Tibial nerve (tissue), 4 donors: ENCODE results near the gene M1AP. TPM values are rescaled to one million over a fixed set of nuclear protein-coding genes. Genes with fewer than 3 reads are reported as not detected.

Experiments used
- DNase-seq, 2 donors: peaks; one replicate each; pipeline ENCODE4 v3.0.0-alpha.2; 2019; ENCODE audit warnings: low spot score in 2 of 2
- H3K27ac ChIP-seq, 4 donors: fragments of 200-600 bp; sonication (generic) in 3 of 4; one replicate each; pipeline ENCODE4 v1.5.1; 2017 to 2019; ENCODE audit warnings: mild to moderate bottlenecking in 1 of 4
- H3K27me3 ChIP-seq, 2 donors: fragments of 200-600 bp; sonication (generic) in 1 of 2; one replicate each; pipeline versions ENCODE4 v1.5.1 to v1.6.0; 2017 to 2019
- H3K36me3 ChIP-seq, 3 donors: fragments of 200-600 bp; sonication (generic); one replicate each; pipeline ENCODE4 v1.5.1; 2018 to 2019
- H3K4me1 ChIP-seq, 4 donors: fragments of 200-600 bp; sonication (generic) in 3 of 4; one replicate each; pipeline ENCODE4 v1.5.1; 2017 to 2019
- H3K4me3 ChIP-seq, 4 donors: fragments of 200-600 bp; sonication (generic) in 3 of 4; one replicate each; pipeline ENCODE4 v1.5.1; 2017 to 2019; ENCODE audit warnings: mild to moderate bottlenecking in 1 of 4, moderate library complexity in 1 of 4
- H3K9me3 ChIP-seq, 4 donors: fragments of 200-600 bp; sonication (generic) in 3 of 4; one replicate each; pipeline ENCODE4 v1.5.1; 2017 to 2019
- CTCF ChIP-seq, 5 experiments: fragments of 200-600 bp in 3 of 5; fragments of 450-650 bp in 2 of 5; sonication (generic) in 3 of 5; IDR thresholded peaks; one replicate each; pipeline ENCODE4 v1.5.1; 2016 to 2019; ENCODE audit warnings: antibody characterized with exemption in 5 of 5, mild to moderate bottlenecking in 3 of 5, moderate library complexity in 2 of 5
- EP300 ChIP-seq, 2 donors: sonication (generic); formaldehyde crosslinking; IDR thresholded peaks; one replicate each; pipeline ENCODE4 v1.6.1; 2017; ENCODE audit warnings: antibody characterized with exemption in 2 of 2, mild to moderate bottlenecking in 1 of 2
- POLR2A ChIP-seq, 2 donors: fragments of 450-650 bp; IDR thresholded peaks; one replicate each; pipeline ENCODE4 v1.6.1; 2017; ENCODE audit warnings: antibody characterized with exemption in 2 of 2, mild to moderate bottlenecking in 2 of 2, moderate library complexity in 2 of 2
- WGBS, 2 donors: methylation state at CpG; one replicate each; pipeline ENCODE4 v1.1.5; 2018; 5-methylcytosine and 5-hydroxymethylcytosine counted together
- total RNA-seq, 4 donors: library from RNA; depleted of rRNA; stranded (reverse); fragments of >200 nt; gene quantifications; one replicate each; pipeline ENCODE4 v1.1.0, GENCODE V29; 2016

Gene M1AP
- total RNA-seq, 4 donors from 2014 or later = 0.21 TPM; not detected in 3

DNA sequence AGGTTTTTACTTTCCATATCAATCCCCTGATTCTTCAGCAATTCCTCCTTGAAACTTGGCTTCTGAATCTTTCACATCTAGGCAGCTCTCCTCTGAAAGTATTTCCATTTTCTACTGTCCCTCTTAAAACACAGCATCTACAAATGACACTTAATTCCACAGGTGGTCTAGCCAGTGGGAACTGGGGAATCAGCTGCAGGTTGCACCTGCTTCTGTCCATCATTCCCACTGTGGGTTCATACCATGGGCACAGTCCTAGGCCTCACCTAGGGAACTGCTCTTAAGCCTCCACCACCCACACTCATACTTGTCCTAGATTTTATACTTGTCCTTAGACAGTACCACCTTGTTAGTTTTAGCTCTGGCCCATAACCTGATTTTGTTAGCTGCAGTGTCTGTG, 96.6 kb downstream of the M1AP start:
- Histone ChIP-seq H3K36me3 (peaks cover 0 to 8% (median 0%) of the 10 kb centered on the region in 3 donors), H3K9me3 (no peaks in the 10 kb centered on the region), H3K4me1 (peaks cover 0 to 63% (median 20%) of the 10 kb centered on the region in 4 donors), H3K27me3 (no peaks in the 10 kb centered on the region), H3K27ac (no peak overlapping the region), H3K4me3 (no peak overlapping the region)
- no peak for DNase-seq
- TF ChIP-seq EP300 (IDR thresholded peaks at IDR 0.05) (no peak), POLR2A (IDR thresholded peaks at IDR 0.05) (no peak), CTCF (IDR thresholded peaks at IDR 0.05) (no peak)

GRCh38 chr2:74550231-74550630, 97.9 kb downstream of the M1AP start:
- H3K4me3 ChIP-seq = no peak overlapping the region
- peaks cover 0 to 56% (median 18%) of the 10 kb centered on the region in 4 donors for H3K4me1 ChIP-seq
- H3K27ac ChIP-seq = no peak overlapping the region
- DNase-seq = no peak
- no peak for TF ChIP-seq EP300 (IDR thresholded peaks at IDR 0.05)
- no peak for TF ChIP-seq CTCF (IDR thresholded peaks at IDR 0.05)
- TF ChIP-seq POLR2A (IDR thresholded peaks at IDR 0.05) = no peak
- 77 to 83% methylated on average over 7 of the region's 7 CpGs for WGBS, 2 donors
- no peaks in the 10 kb centered on the region for H3K9me3 ChIP-seq
- H3K36me3 ChIP-seq = no peaks in the 10 kb centered on the region
- no peaks in the 10 kb centered on the region for H3K27me3 ChIP-seq

- Histone ChIP-seq H3K9me3 (no peaks in the 10 kb centered on the region), H3K27me3 (no peaks in the 10 kb centered on the region), H3K4me1 (peaks cover 0 to 50% (median 17%) of the 10 kb centered on the region in 4 donors), H3K4me3 (peak overlapping the region; percentile 52 to 64 (median 58)), H3K27ac (peak overlapping the region; percentile 66 to 86 (median 78)), H3K36me3 (no peaks in the 10 kb centered on the region)
- TF ChIP-seq EP300 (IDR thresholded peaks at IDR 0.05) = peak in 1 of 2 donors; percentile 25
- TF ChIP-seq POLR2A (IDR thresholded peaks at IDR 0.05) = peak; percentile 35 to 46
- no peak for TF ChIP-seq CTCF (IDR thresholded peaks at IDR 0.05)
- peak in 1 of 2 donors; percentile 41 for DNase-seq
- WGBS, 2 donors = 4 to 11% methylated on average over 47 to 50 of the region's 85 CpGs
Measured at GRCh38 chr2:74548900-74549826, 99.0 kb downstream of the M1AP start.

- Histone ChIP-seq H3K27ac (peak overlapping the region; percentile 66 to 86 (median 78)), H3K4me3 (peak overlapping the region; percentile 52 to 64 (median 58)), H3K27me3 (no peaks in the 10 kb centered on the region), H3K36me3 (no peaks in the 10 kb centered on the region), H3K4me1 (peaks cover 0 to 44% (median 15%) of the 10 kb centered on the region in 4 donors), H3K9me3 (no peaks in the 10 kb centered on the region)
- TF ChIP-seq CTCF (IDR thresholded peaks at IDR 0.05) = no peak
- no peak for DNase-seq
- WGBS, 2 donors = 19 to 24% methylated on average over 19 to 26 of the region's 26 CpGs
Measured at GRCh38 chr2:74548285-74548899, 99.7 kb downstream of the M1AP start.

- no peak for DNase-seq
- H3K27me3 ChIP-seq = no peaks in the 10 kb centered on the region
- no peak overlapping the region for H3K4me3 ChIP-seq
- H3K27ac ChIP-seq = no peak overlapping the region
- H3K9me3 ChIP-seq = no peaks in the 10 kb centered on the region
- WGBS, 2 donors = 83 to 93% methylated on average over 3 of the region's 3 CpGs
- H3K4me1 ChIP-seq = peaks cover 0 to 27% (median 10%) of the 10 kb centered on the region in 4 donors
- TF ChIP-seq POLR2A (IDR thresholded peaks at IDR 0.05) (no peak), CTCF (IDR thresholded peaks at IDR 0.05) (no peak), EP300 (IDR thresholded peaks at IDR 0.05) (no peak)
- H3K36me3 ChIP-seq = peaks cover 0 to under 1% (median 0%) of the 10 kb centered on the region in 3 donors
Measured at GRCh38 chr2:74546004-74546403, 102.1 kb downstream of the M1AP start.
